Esophagus squamous epithelium (tissue), 5 donors: Measurements from ENCODE around the gene ARHGEF37. TPM values are rescaled to one million over a fixed set of nuclear protein-coding genes. Genes with fewer than 3 reads are reported as not detected.

Experiments
- DNase-seq: peaks from one replicate; lab custom pipeline; 2025; lab: John Stamatoyannopoulos, UW
- H3K27ac ChIP-seq, 4 donors: fragments of 200-600 bp; sonication (generic); one replicate each; pipeline ENCODE4 v1.5.1; 2016 to 2019; ENCODE audit warnings: mild to moderate bottlenecking in 1 of 4
- H3K27me3 ChIP-seq, 4 donors: fragments of 200-600 bp; sonication (generic); 1 replicate in 3 of 4; 2 replicates in 1 of 4; pipeline versions ENCODE4 v1.5.1 to v1.6.0; 2017 to 2021; ENCODE audit warnings: antibody characterized with exemption in 1 of 4
- H3K36me3 ChIP-seq, 3 donors: fragments of 200-600 bp; sonication (generic); one replicate each; pipeline ENCODE4 v1.5.1; 2016 to 2019
- H3K4me1 ChIP-seq, 3 donors: fragments of 200-600 bp; sonication (generic); one replicate each; pipeline ENCODE4 v1.5.1; 2017 to 2019
- H3K4me3 ChIP-seq, 4 donors: fragments of 200-600 bp; sonication (generic); 1 replicate in 3 of 4; 2 replicates in 1 of 4; pipeline ENCODE4 v1.5.1; 2016 to 2019; ENCODE audit warnings: mild to moderate bottlenecking in 2 of 4, moderate library complexity in 1 of 4
- H3K9me3 ChIP-seq, 3 donors: fragments of 200-600 bp; sonication (generic); one replicate each; pipeline ENCODE4 v1.5.1; 2016 to 2019
- POLR2A ChIP-seq, 4 donors: fragments of 450-650 bp; IDR thresholded peaks; one replicate each; pipeline ENCODE4 v1.6.1; 2017; ENCODE audit warnings: antibody characterized with exemption in 4 of 4, mild to moderate bottlenecking in 4 of 4, moderate library complexity in 3 of 4
- WGBS, 2 donors: methylation state at CpG; one replicate each; pipeline ENCODE4 v1.1.5; 2018; 5-methylcytosine and 5-hydroxymethylcytosine counted together
- intact Hi-C: fragments of 100-400 bp; cut with DNase I; formaldehyde crosslinking; loops from one replicate; pipeline ENCODE4 v1.15.0; 2022
- total RNA-seq, 4 donors: library from RNA; depleted of rRNA; stranded (reverse); fragments of >200 nt; gene quantifications; one replicate each; pipeline ENCODE4 v1.1.0, GENCODE V29; 2016
- TF ChIP-seq, protein P1 (sequence below), 6 experiments: fragments of 450-650 bp in 4 of 6; fragments of 200-600 bp in 2 of 6; sonication (generic) in 2 of 6; IDR thresholded peaks; one replicate each; pipeline ENCODE4 v1.5.1; 2016 to 2019; ENCODE audit warnings: antibody characterized with exemption in 6 of 6, mild to moderate bottlenecking in 4 of 6, moderate library complexity in 4 of 6
- donor health status: DM: yes; HTN: yes; CAD: no.

ARHGEF37 gene
- total RNA-seq, 4 donors from 2014 or later = 14.5 to 29.3 (median 18.0) TPM

DNA sequence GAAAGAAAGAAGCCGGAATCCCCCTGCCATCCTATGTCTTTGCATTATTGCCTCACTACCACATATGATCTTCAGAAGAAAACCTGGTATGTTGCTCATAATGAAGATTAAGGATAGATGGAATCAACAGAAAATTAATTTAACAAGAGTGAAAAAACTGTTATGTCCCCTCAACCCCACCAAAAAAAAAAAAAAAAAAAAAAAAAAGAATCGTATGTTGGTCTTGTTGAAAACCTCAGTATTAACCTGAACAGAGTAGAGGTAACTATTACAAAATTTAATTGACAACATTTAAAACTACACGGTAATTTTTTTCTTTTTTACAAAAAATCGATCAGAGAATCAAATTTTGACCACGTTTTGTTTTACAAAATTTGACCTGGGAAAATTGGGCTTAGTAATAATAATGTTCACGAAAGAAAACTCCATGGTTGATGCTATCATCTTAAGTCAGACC lies 29.2 kb upstream of the ARHGEF37 start:
- intact Hi-C loops = loop anchor here (5.0 kb wide), 1 partner anchor 110 kb away; no protein-coding TSS in a partner anchor
- H3K9me3 ChIP-seq = no peaks in the 10 kb centered on the region
- peak overlapping the region; percentile 97 to 99 (median 99) for H3K27ac ChIP-seq
- no peak for DNase-seq
- no peaks in the 10 kb centered on the region for H3K27me3 ChIP-seq
- WGBS, 2 donors = 22 to 30% methylated on average over 6 of the region's 6 CpGs
- TF ChIP-seq, protein P1, sequence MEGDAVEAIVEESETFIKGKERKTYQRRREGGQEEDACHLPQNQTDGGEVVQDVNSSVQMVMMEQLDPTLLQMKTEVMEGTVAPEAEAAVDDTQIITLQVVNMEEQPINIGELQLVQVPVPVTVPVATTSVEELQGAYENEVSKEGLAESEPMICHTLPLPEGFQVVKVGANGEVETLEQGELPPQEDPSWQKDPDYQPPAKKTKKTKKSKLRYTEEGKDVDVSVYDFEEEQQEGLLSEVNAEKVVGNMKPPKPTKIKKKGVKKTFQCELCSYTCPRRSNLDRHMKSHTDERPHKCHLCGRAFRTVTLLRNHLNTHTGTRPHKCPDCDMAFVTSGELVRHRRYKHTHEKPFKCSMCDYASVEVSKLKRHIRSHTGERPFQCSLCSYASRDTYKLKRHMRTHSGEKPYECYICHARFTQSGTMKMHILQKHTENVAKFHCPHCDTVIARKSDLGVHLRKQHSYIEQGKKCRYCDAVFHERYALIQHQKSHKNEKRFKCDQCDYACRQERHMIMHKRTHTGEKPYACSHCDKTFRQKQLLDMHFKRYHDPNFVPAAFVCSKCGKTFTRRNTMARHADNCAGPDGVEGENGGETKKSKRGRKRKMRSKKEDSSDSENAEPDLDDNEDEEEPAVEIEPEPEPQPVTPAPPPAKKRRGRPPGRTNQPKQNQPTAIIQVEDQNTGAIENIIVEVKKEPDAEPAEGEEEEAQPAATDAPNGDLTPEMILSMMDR (IDR thresholded peaks at IDR 0.05) = no peak
- no peak for TF ChIP-seq POLR2A (IDR thresholded peaks at IDR 0.05)
- peak overlapping the region; percentile 77 to 89 (median 82) for H3K4me3 ChIP-seq
- H3K4me1 ChIP-seq = peaks cover 14 to 34% (median 22%) of the 10 kb centered on the region in 3 donors
- peaks cover 0 to 19% (median 0%) of the 10 kb centered on the region in 3 donors for H3K36me3 ChIP-seq

DNA sequence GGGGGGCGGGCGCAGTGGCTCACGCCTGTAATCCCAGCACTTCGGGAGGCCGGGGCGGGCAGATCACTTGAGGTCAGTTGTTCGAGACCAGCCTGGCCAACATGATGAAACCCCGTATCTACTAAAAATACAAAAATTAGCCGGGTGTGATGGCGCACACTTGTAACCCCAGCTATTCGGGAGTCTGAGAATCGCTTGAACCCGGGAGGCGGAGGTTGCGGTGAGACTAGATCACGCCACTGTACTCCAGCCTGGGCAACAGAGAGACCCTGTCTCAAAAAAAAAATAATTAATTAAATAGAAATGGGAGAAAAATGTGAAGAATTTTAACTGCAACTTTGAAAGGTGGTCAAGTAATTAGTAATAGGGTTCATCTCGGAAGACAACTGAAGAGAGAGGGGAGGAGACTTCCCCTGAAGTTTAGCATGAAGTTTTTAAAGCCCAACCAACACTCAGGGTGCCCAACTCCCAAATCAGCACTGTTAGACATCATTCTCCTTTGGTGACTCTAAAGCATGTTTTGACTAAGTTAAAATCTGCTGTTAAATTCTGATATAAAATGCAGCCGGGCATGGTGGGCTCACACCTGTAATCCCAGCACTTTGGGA lies 28.6 kb upstream of the ARHGEF37 start:
- Histone ChIP-seq H3K36me3 (peaks cover 0 to 18% (median 0%) of the 10 kb centered on the region in 3 donors), H3K27ac (peak overlapping the region in 3 of 4 donors; percentile 3 to 99 (median 97)), H3K4me3 (no peak overlapping the region), H3K4me1 (peaks cover 14 to 28% (median 16%) of the 10 kb centered on the region in 3 donors), H3K27me3 (no peaks in the 10 kb centered on the region), H3K9me3 (no peaks in the 10 kb centered on the region)
- intact Hi-C loops = loop anchor here (5.0 kb wide), 1 partner anchor 110 kb away; no protein-coding TSS in a partner anchor
- DNase-seq = no peak
- TF ChIP-seq, protein P1 (IDR thresholded peaks at IDR 0.05) = no peak
- no peak for TF ChIP-seq POLR2A (IDR thresholded peaks at IDR 0.05)
- WGBS, 2 donors = 91% methylated on average over 17 to 18 of the region's 18 CpGs

DNA sequence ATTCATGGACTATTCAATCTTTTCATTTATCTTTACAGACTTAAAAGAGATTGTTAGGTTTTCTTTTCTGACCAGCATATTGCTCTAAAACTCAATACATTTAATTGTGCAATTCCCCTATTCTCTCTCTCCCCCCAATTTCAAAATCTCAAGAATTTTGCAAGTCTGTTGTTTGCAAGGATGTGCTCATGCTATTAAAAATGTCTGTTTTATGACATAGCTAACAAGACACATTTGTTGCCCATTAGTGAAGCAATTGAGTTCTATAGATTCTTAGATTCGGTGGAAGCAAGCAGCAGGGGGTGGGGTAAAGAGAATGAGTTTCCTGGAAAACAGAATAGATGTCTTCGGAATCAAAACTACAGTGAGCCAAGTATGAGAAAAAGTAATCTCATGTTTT lies 21.6 kb upstream of the ARHGEF37 start:
- Histone ChIP-seq H3K27me3 (no peaks in the 10 kb centered on the region), H3K4me1 (peaks cover 11 to 45% (median 37%) of the 10 kb centered on the region in 3 donors), H3K9me3 (no peaks in the 10 kb centered on the region), H3K4me3 (no peak overlapping the region), H3K36me3 (no peaks in the 10 kb centered on the region), H3K27ac (no peak overlapping the region)
- intact Hi-C loops = loop anchor here (10.0 kb wide), 1 partner anchor 185 kb away; the partner anchor contains the start of gene IL17B
- TF ChIP-seq, protein P1 (IDR thresholded peaks at IDR 0.05) = no peak
- no peak for TF ChIP-seq POLR2A (IDR thresholded peaks at IDR 0.05)
- DNase-seq = no peak
- WGBS, 2 donors = 74 to 81% methylated on average over 2 of the region's 2 CpGs

DNA sequence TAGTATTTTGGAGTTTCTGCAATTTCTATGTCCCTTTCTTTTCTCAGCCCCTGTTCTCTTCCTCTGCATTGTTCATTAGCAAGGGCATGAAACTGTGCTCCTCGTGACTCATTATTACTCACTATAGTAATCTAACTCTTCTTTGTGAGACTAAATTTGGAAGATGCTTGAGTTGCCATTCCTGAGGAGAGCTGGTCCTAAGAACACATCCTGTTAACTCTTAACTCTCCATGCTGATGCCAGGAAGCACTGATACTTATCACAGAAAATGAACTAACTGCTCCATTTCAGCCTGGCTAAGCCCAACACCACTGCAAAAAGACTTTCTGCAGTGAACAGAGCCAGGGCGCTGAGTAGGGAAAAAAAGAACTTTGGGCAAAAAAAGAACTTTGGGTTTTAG lies 19.4 kb upstream of the ARHGEF37 start:
- intact Hi-C loops = loop anchor here (10.0 kb wide), 1 partner anchor 187 kb away; the partner anchor contains the start of gene IL17B
- Histone ChIP-seq H3K27ac (peak overlapping the region; percentile 83 to 91 (median 86)), H3K27me3 (no peaks in the 10 kb centered on the region), H3K4me3 (peak overlapping the region in 1 of 4 donors; percentile 14), H3K4me1 (peaks cover 14 to 60% (median 43%) of the 10 kb centered on the region in 3 donors), H3K9me3 (no peaks in the 10 kb centered on the region), H3K36me3 (no peaks in the 10 kb centered on the region)
- 19 to 25% methylated on average over 2 of the region's 2 CpGs for WGBS, 2 donors
- TF ChIP-seq, protein P1 (IDR thresholded peaks at IDR 0.05) = no peak
- no peak for TF ChIP-seq POLR2A (IDR thresholded peaks at IDR 0.05)
- DNase-seq = no peak

DNA sequence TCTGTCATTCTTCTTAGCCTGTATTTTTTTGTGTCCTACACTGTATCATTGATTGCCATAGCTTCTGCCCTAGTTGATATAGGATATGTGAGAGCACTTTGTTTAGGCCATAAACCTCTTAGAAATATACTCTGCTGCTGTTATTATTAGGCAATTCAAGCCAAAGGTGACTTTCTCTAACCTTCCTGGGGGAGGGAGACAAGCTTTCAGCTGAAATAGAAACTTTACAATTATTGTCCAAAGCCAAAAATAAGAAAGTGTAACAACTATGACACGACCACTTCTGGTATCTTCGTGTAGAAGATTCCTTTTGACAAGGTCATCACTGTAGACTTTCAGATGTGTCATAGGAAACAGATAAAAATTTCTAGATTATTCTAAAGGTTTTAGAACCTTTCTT lies 17.8 kb upstream of the ARHGEF37 start:
- WGBS, 2 donors = 11 to 27% methylated on average over 2 of the region's 2 CpGs

More for the DNA sequence above, 17.8 kb upstream of the ARHGEF37 start:
- H3K27me3 ChIP-seq = no peaks in the 10 kb centered on the region
- no peaks in the 10 kb centered on the region for H3K9me3 ChIP-seq
- no peak overlapping the region for H3K4me3 ChIP-seq
- intact Hi-C loops = loop anchor here (10.0 kb wide), 1 partner anchor 189 kb away; the partner anchor contains the start of gene IL17B
- TF ChIP-seq, protein P1 (IDR thresholded peaks at IDR 0.05) = no peak
- no peak for TF ChIP-seq POLR2A (IDR thresholded peaks at IDR 0.05)
- no peak for DNase-seq
- no peaks in the 10 kb centered on the region for H3K36me3 ChIP-seq
- peak overlapping the region; percentile 83 to 91 (median 86) for H3K27ac ChIP-seq
- peaks cover 14 to 60% (median 43%) of the 10 kb centered on the region in 3 donors for H3K4me1 ChIP-seq
